Mesenchymal stem cell (in vitro differentiated cells and primary cell): ENCODE data around the gene PHLPP2.

Source experiments
- DNase-seq: peaks from one replicate; pipeline ENCODE4 v3.0.0-alpha.2; 2013
- H2AFZ ChIP-seq: one replicate; pipeline ENCODE4 v1.6.1; 2013; ENCODE audit warnings: low read depth, mild to moderate bottlenecking, control low read depth, inconsistent platforms, low read length, moderate library complexity
- H2AK5ac ChIP-seq: 2 replicates; pipeline ENCODE4 v1.6.1; 2013; ENCODE audit warnings: low read length, moderate library complexity, mild to moderate bottlenecking, inconsistent platforms; ENCODE audit not compliant: severe bottlenecking
- H2BK120ac ChIP-seq: one replicate; pipeline ENCODE4 v1.6.1; 2013; ENCODE audit warnings: low read depth, mild to moderate bottlenecking, inconsistent platforms, low read length, moderate library complexity
- H2BK12ac ChIP-seq, 2 experiments: one replicate each; pipeline ENCODE4 v1.6.1; 2013; ENCODE audit warnings: inconsistent platforms in 2 of 2, low read length in 2 of 2, mild to moderate bottlenecking in 2 of 2, moderate library complexity in 2 of 2, control low read depth in 1 of 2
- H2BK15ac ChIP-seq: one replicate; pipeline ENCODE4 v1.6.1; 2013; ENCODE audit warnings: mild to moderate bottlenecking, low read depth, inconsistent platforms; ENCODE audit not compliant: poor library complexity, severe bottlenecking
- H2BK5ac ChIP-seq: 2 replicates; pipeline ENCODE4 v1.6.1; 2013; ENCODE audit warnings: low read depth, mild to moderate bottlenecking, low read length, control low read depth, inconsistent platforms; ENCODE audit not compliant: poor library complexity, severe bottlenecking
- H3K14ac ChIP-seq, 2 experiments: one replicate each; pipeline ENCODE4 v1.6.1; 2013; ENCODE audit warnings: inconsistent platforms in 2 of 2, low read length in 2 of 2, control low read depth in 1 of 2, mild to moderate bottlenecking in 1 of 2, moderate library complexity in 1 of 2
- H3K18ac ChIP-seq, 2 experiments: one replicate each; pipeline ENCODE4 v1.6.1; 2013; ENCODE audit warnings: inconsistent platforms in 2 of 2, low read length in 2 of 2, control low read depth in 1 of 2, low read depth in 1 of 2, mild to moderate bottlenecking in 1 of 2
- H3K23ac ChIP-seq, 2 experiments: one replicate each; pipeline ENCODE4 v1.6.1; 2013; ENCODE audit warnings: inconsistent platforms in 2 of 2, low read length in 2 of 2, mild to moderate bottlenecking in 2 of 2, moderate library complexity in 2 of 2, control low read depth in 1 of 2
- H3K27ac ChIP-seq: 2 replicates; pipeline ENCODE4 v1.5.1; 2013; ENCODE audit warnings: mild to moderate bottlenecking, moderate library complexity, low read length, control low read depth, inconsistent platforms; ENCODE audit not compliant: poor library complexity, severe bottlenecking
- H3K27me3 ChIP-seq, 2 experiments: 2 replicates each; pipeline versions ENCODE4 v1.6.1 to v1.7.0; 2013; ENCODE audit warnings: low read length in 2 of 2, mild to moderate bottlenecking in 2 of 2, moderate library complexity in 2 of 2, control low read depth in 1 of 2, inconsistent platforms in 1 of 2; ENCODE audit not compliant: control insufficient read depth in 1 of 2, insufficient read depth in 1 of 2
- H3K36me3 ChIP-seq, 2 experiments: 2 replicates each; pipeline versions ENCODE4 v1.6.1 to v1.7.0; 2013; ENCODE audit warnings: low read length in 2 of 2, control low read depth in 1 of 2, inconsistent platforms in 1 of 2, low read depth in 1 of 2, mild to moderate bottlenecking in 1 of 2; ENCODE audit not compliant: insufficient read depth in 2 of 2, control insufficient read depth in 1 of 2
- H3K4ac ChIP-seq, 2 experiments: one replicate each; pipeline ENCODE4 v1.6.1; 2013; ENCODE audit warnings: inconsistent platforms in 2 of 2, low read length in 2 of 2, mild to moderate bottlenecking in 2 of 2, moderate library complexity in 2 of 2, control low read depth in 1 of 2, low read depth in 1 of 2
- H3K4me1 ChIP-seq: 2 replicates; pipeline ENCODE4 v1.6.1; 2013; ENCODE audit warnings: low read depth, low read length, control low read depth; ENCODE audit not compliant: control insufficient read depth, insufficient read depth
- H3K4me2 ChIP-seq: 2 replicates; pipeline ENCODE4 v1.6.1; 2013; ENCODE audit warnings: low read length, mild to moderate bottlenecking, inconsistent platforms; ENCODE audit not compliant: poor library complexity, severe bottlenecking
- H3K4me3 ChIP-seq, 2 experiments: 2 replicates each; pipeline versions ENCODE4 v1.5.1 to v1.7.0; 2013; ENCODE audit warnings: low read length in 2 of 2, mild to moderate bottlenecking in 2 of 2, control low read depth in 1 of 2, low read depth in 1 of 2; ENCODE audit not compliant: insufficient read depth in 1 of 2
- H3K79me1 ChIP-seq: replicated peaks from 2 replicates; pipeline ENCODE4 v1.6.1; 2013; ENCODE audit warnings: mild to moderate bottlenecking, control low read depth, low read length, inconsistent platforms; ENCODE audit not compliant: poor library complexity, severe bottlenecking
- H3K9ac ChIP-seq: 2 replicates; pipeline ENCODE4 v1.7.0; 2013; ENCODE audit warnings: mild to moderate bottlenecking, low read length, moderate library complexity
- H3K9me3 ChIP-seq: 2 replicates; pipeline ENCODE4 v1.7.0; 2013; ENCODE audit warnings: mild to moderate bottlenecking, low read length; ENCODE audit not compliant: control insufficient read depth
- H4K8ac ChIP-seq: one replicate; pipeline ENCODE4 v1.6.1; 2013; ENCODE audit warnings: inconsistent platforms, mild to moderate bottlenecking, low read length, moderate library complexity
- H4K91ac ChIP-seq: one replicate; pipeline ENCODE4 v1.6.1; 2013; ENCODE audit warnings: mild to moderate bottlenecking, low read length, inconsistent platforms
- WGBS: methylation state at CpG from one replicate; pipeline ENCODE4 v1.1.7; 2013; ENCODE audit warnings: mixed read lengths; 5-methylcytosine and 5-hydroxymethylcytosine counted together

The PHLPP2 gene

GRCh38 chr16:71647391-71647790 is 77.1 kb downstream of the PHLPP2 start:
- Histone ChIP-seq H2BK12ac (no peak overlapping the region), H2BK15ac (no peak overlapping the region), H2BK5ac (no peak overlapping the region), H3K14ac (no peak overlapping the region), H3K18ac (no peak overlapping the region), H3K4me1 (no peaks in the 10 kb centered on the region), H3K27me3 (no peaks in the 10 kb centered on the region), H2BK120ac (no peak overlapping the region), H4K91ac (no peak overlapping the region), H3K4ac (no peak overlapping the region), H3K4me2 (no peak overlapping the region), H3K9me3 (no peaks in the 10 kb centered on the region), H3K79me1 (peaks cover 7% of the 10 kb centered on the region), H4K8ac (no peak overlapping the region), H3K9ac (no peak overlapping the region), H3K36me3 (peaks cover 23 to 64% of the 10 kb centered on the region in 2 experiments), H2AFZ (no peak overlapping the region), H2AK5ac (no peak overlapping the region), H3K23ac (no peak overlapping the region), H3K27ac (no peak overlapping the region), H3K4me3 (no peak overlapping the region)
- 94% methylated on average over 6 of the region's 7 CpGs for WGBS
- no peak for DNase-seq

GRCh38 chr16:71645450-71645849 is 79.1 kb downstream of the PHLPP2 start:
- no peaks in the 10 kb centered on the region for H3K4me1 ChIP-seq
- H3K4me3 ChIP-seq = no peak overlapping the region
- H3K4ac ChIP-seq = no peak overlapping the region
- H3K27ac ChIP-seq = no peak overlapping the region
- 82% methylated on average over 3 of the region's 4 CpGs for WGBS
- H2BK5ac ChIP-seq = no peak overlapping the region
- no peak overlapping the region for H3K18ac ChIP-seq
- no peak overlapping the region for H2BK12ac ChIP-seq
- H2BK15ac ChIP-seq = no peak overlapping the region
- no peak overlapping the region for H2AFZ ChIP-seq
- no peak overlapping the region for H4K8ac ChIP-seq
- no peak overlapping the region for H3K9ac ChIP-seq
- peak; percentile 26 for DNase-seq
- no peak overlapping the region for H4K91ac ChIP-seq
- no peak overlapping the region for H2AK5ac ChIP-seq
- peaks cover 23 to 55% of the 10 kb centered on the region in 2 experiments for H3K36me3 ChIP-seq
- no peak overlapping the region for H3K14ac ChIP-seq
- H2BK120ac ChIP-seq = no peak overlapping the region
- no peaks in the 10 kb centered on the region for H3K9me3 ChIP-seq
- H3K4me2 ChIP-seq = no peak overlapping the region
- no peak overlapping the region for H3K23ac ChIP-seq
- no peaks in the 10 kb centered on the region for H3K27me3 ChIP-seq
- peaks cover 7% of the 10 kb centered on the region for H3K79me1 ChIP-seq

GRCh38 chr16:71637398-71637797 is 87.1 kb downstream of the PHLPP2 start:
- Histone ChIP-seq H3K18ac (no peak overlapping the region), H3K4ac (no peak overlapping the region), H2BK120ac (no peak overlapping the region), H3K9ac (peak overlapping the region; percentile 31), H3K79me1 (no peaks in the 10 kb centered on the region), H3K4me2 (no peak overlapping the region), H4K8ac (no peak overlapping the region), H3K23ac (no peak overlapping the region), H3K4me3 (no peak overlapping the region), H4K91ac (no peak overlapping the region), H3K4me1 (peaks cover 8% of the 10 kb centered on the region), H2BK12ac (no peak overlapping the region), H2BK5ac (no peak overlapping the region), H3K36me3 (peaks cover 0 to 12% of the 10 kb centered on the region in 2 experiments), H2AFZ (no peak overlapping the region), H2AK5ac (no peak overlapping the region), H2BK15ac (no peak overlapping the region), H3K9me3 (no peaks in the 10 kb centered on the region), H3K27ac (peak overlapping the region; percentile 85), H3K27me3 (no peaks in the 10 kb centered on the region), H3K14ac (no peak overlapping the region)
- WGBS = no CpG with 5 or more reads among the region's 3 CpGs
- DNase-seq = peak; percentile 47

GRCh38 chr16:71635632-71636031 is 88.9 kb downstream of the PHLPP2 start:
- no peak overlapping the region for H4K8ac ChIP-seq
- H3K23ac ChIP-seq = no peak overlapping the region
- no peaks in the 10 kb centered on the region for H3K79me1 ChIP-seq
- H2BK15ac ChIP-seq = no peak overlapping the region
- no peaks in the 10 kb centered on the region for H3K27me3 ChIP-seq
- no peak overlapping the region for H2BK12ac ChIP-seq
- no peak overlapping the region for H3K9ac ChIP-seq
- peaks cover 8% of the 10 kb centered on the region for H3K4me1 ChIP-seq
- H3K36me3 ChIP-seq = peaks cover 0 to 10% of the 10 kb centered on the region in 2 experiments
- H2BK5ac ChIP-seq = no peak overlapping the region
- H3K4me2 ChIP-seq = no peak overlapping the region
- DNase-seq = no peak
- no peak overlapping the region for H3K4ac ChIP-seq
- no peak overlapping the region for H3K14ac ChIP-seq
- H2AFZ ChIP-seq = no peak overlapping the region
- no peak overlapping the region for H3K18ac ChIP-seq
- H3K27ac ChIP-seq = no peak overlapping the region
- no peak overlapping the region for H3K4me3 ChIP-seq
- 83% methylated on average over 1 of the region's 2 CpGs for WGBS
- no peak overlapping the region for H2BK120ac ChIP-seq
- no peak overlapping the region for H4K91ac ChIP-seq
- H2AK5ac ChIP-seq = peak overlapping the region; percentile 52
- no peaks in the 10 kb centered on the region for H3K9me3 ChIP-seq
